Measurements from ENCODE around the gene OTX2. TPM values are rescaled to one million over a fixed set of nuclear protein-coding genes. Genes with fewer than 3 reads are reported as not detected.
A peak's percentile ranks its signal among the peaks of the same experiment; 100 is the strongest.

OTX2 gene
- total RNA-seq, result not detected

DNA sequence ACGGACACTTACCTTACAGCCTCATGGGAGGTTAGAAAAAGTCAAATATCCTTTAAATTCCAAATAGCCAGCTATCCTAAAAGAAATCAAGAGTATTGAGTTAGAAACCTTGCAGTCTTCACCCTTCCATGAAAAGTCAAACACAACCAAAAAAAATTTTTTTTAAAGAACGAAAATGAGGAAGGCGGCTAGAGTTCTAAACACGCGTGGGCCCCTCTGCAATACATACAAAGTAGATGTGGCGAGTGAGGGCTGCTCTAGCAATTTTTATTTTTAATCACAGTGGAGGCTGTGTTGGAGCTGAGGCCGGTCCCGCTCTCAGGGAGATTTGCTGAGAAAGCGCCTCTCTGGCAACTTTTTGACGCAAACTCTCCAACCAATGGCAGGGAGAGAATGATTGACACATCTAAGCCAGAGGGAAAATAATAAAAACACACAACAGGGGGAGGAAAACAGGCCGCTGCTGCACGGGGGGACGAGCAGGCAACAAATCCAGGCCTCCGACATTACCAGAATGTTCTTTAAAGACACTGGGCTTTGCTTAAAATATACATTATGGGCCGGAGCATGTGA lies at the start of gene OTX2:
OTX2 (minus strand) TSS at position 333 of the 573 bp plus-strand sequence. CDS start 5,023 bp downstream, outside the sequence.
- Mint-ChIP-seq H3K27me3 (ENCODE audit: low read depth) (peaks cover 71% of the 10 kb centered on the region), H3K36me3 (ENCODE audit: low read depth) (peaks cover 3% of the 10 kb centered on the region), H3K9me3 (peaks cover 1% of the 10 kb centered on the region), H3K4me1 (ENCODE audit: low read depth) (peaks cover 30% of the 10 kb centered on the region), H3K4me3 (peak within 1 kb of the TSS; percentile 16), H3K27ac (no peak within 1 kb of the TSS)
- DNase-seq, result no peak
- intact Hi-C loops (cut with micrococcal nuclease), result loop anchor here (2.0 kb wide), 1 partner anchor 13 kb away; no protein-coding TSS in a partner anchor
- CTCF ChIA-PET, result no interaction called here

DNA sequence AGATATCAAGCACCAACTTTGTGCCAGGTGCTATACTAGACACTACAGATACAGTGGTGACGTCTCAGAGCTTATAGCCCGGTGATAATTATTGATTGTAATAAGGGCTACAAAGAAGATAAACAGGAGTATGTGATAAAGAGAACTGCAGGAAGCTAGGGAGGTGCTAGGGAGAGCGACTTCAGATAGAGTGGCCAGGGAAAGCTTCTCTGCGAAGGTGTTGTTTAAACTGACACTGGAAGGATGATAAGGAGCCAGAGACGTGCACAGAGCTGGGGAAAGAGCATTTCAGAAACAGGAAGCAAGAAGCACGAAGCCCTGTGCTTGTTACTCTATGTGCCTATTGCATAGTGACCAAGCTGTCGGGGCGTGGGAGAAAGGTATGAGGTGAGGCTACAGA lies 48.1 kb upstream of the OTX2 start:
- peaks cover 31% of the 10 kb centered on the region for H3K27me3 Mint-ChIP-seq (ENCODE audit: low read depth)
- CTCF ChIA-PET, result interaction anchor here (0.6 kb wide), 1 partner anchor 80 kb away, joined by 3 read pairs; no protein-coding TSS in a partner anchor
- intact Hi-C loops (cut with micrococcal nuclease), result no loop called here
- H3K4me3 Mint-ChIP-seq, result no peak overlapping the region
- H3K36me3 Mint-ChIP-seq (ENCODE audit: low read depth), result no peaks in the 10 kb centered on the region
- DNase-seq, result no peak
- H3K27ac Mint-ChIP-seq, result no peak overlapping the region
- no peaks in the 10 kb centered on the region for H3K9me3 Mint-ChIP-seq
- H3K4me1 Mint-ChIP-seq (ENCODE audit: low read depth), result no peaks in the 10 kb centered on the region

DNA sequence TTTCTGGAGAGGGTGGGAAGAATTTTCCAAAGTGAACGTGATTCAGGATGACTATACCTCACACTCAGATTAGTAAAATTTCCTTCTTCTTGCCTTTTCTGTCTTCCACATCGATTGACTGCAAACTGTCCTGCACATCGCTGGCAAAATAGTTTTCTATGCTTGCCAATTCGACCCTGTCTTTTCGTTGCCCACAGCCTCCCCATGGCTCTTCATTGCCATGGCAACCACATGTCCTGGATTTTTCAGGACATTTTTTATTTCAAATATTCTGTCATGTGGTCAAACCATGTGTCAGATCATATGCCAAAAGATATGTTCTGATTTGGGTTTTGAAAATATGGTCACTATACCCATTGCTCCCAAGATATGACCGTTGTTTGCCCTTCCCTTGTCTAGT lies 46.9 kb upstream of the OTX2 start:
- no peak overlapping the region for H3K27ac Mint-ChIP-seq
- no peaks in the 10 kb centered on the region for H3K9me3 Mint-ChIP-seq
- intact Hi-C loops (cut with micrococcal nuclease), result no loop called here
- no peak for DNase-seq
- H3K36me3 Mint-ChIP-seq (ENCODE audit: low read depth), result no peaks in the 10 kb centered on the region
- peaks cover 31% of the 10 kb centered on the region for H3K27me3 Mint-ChIP-seq (ENCODE audit: low read depth)
- no peaks in the 10 kb centered on the region for H3K4me1 Mint-ChIP-seq (ENCODE audit: low read depth)
- H3K4me3 Mint-ChIP-seq, result no peak overlapping the region
- CTCF ChIA-PET, result interaction anchor here (0.6 kb wide), 1 partner anchor 1644 kb away, joined by 3 read pairs; no protein-coding TSS in a partner anchor

DNA sequence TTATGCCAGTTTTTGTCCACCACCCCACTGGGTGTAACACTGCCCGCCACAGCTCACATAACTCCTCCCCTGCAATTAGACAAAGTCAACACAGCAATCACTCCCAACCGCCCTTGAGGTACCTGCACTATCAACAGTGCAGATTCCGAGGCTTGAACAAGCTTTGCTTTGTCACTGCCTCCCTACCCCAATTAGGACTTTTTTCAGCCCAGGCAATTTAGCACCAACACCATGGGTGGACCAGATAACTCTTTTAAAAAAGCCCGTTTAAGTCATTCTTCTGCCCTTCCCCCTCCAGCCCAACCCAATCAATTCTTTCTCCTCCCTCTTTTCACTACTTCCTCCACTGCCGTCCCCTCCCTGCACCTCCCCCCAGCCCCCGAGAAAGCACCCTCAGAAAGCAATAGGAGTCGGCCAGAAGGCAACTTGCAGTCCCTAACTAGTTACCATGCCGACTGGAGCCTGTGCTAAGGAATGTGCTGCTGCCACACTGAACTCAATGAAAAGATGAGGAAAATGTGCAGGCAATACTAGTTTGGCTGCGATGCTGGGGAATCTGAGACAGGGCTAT lies 45.7 kb upstream of the OTX2 start:
- H3K27ac Mint-ChIP-seq, result no peak overlapping the region
- no peaks in the 10 kb centered on the region for H3K9me3 Mint-ChIP-seq
- DNase-seq, result no peak
- H3K4me3 Mint-ChIP-seq, result no peak overlapping the region
- CTCF ChIA-PET, result interaction anchor here (0.9 kb wide), 1 partner anchor 15 kb away, joined by 4 read pairs; no protein-coding TSS in a partner anchor
- no peaks in the 10 kb centered on the region for H3K4me1 Mint-ChIP-seq (ENCODE audit: low read depth)
- intact Hi-C loops (cut with micrococcal nuclease), result no loop called here
- H3K27me3 Mint-ChIP-seq (ENCODE audit: low read depth), result peaks cover 34% of the 10 kb centered on the region
- H3K36me3 Mint-ChIP-seq (ENCODE audit: low read depth), result no peaks in the 10 kb centered on the region

DNA sequence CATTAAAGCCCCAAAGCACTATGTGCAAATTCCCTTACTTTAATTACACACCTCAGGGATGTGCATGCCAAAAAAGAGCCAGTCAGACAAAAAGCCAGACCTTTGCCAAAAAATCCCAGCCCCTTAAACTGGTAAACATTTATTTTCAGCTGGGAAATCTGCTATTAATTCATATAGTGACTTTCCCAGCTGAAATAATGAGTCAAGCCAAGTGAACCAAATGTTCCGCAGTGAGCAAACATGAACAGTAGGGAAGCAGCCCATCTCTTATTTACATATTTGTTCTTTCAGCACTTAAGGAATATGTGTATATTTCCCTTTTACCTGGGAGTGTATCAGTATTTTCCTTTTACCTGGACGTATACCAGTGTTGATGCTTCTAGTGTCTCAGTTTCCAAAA lies 44.0 kb upstream of the OTX2 start:
- Mint-ChIP-seq H3K9me3 (no peaks in the 10 kb centered on the region), H3K27me3 (ENCODE audit: low read depth) (peaks cover 35% of the 10 kb centered on the region), H3K4me1 (ENCODE audit: low read depth) (no peaks in the 10 kb centered on the region), H3K36me3 (ENCODE audit: low read depth) (no peaks in the 10 kb centered on the region), H3K27ac (no peak overlapping the region), H3K4me3 (no peak overlapping the region)
- DNase-seq, result no peak
- intact Hi-C loops (cut with micrococcal nuclease), result no loop called here
- CTCF ChIA-PET, result no interaction called here

DNA sequence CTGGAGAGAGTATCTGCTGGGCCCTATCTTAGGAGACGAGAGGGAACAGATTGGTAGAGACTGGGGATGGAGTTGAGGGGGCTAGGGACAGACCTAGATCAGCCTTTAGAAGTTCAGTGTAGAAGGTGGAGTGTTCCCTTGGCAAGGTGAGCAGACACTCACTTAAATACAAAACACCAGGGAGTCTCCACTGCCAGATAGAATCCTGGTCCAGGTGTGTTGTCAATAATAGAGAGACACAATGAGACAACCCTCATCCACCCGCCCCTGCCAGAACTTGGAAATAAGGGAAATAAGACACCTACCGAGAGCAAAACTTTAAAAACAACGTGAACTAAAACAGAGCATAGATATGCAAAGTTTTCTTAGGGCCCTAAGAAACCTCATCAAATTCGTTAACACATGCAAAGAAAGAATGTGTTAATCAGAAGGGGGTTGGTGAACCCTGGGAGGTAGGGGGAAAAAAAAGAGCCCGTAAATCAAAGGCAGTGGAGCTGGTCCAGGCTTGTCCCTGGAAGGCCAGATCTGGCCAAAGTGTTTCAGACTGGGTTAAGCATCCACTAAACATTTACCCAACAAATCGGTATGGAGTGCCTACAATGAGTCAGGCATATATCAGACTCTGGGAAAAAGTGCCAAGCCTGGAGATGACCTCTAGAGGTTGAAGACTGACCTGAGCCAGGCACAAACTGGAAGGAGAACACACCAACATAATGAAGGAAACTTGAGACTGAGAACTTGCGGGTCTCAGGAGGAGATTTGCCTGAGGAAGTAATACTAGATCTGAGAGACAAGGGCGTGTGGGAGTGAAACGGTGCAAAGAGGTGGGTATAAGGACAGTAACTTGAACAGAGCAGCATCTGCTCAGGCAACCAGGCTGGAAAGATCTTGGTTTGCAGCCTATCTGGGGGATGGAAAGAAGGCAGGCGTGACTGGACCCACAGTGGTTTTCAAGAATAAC lies 37.0 kb upstream of the OTX2 start:
- no peaks in the 10 kb centered on the region for H3K9me3 Mint-ChIP-seq
- H3K27ac Mint-ChIP-seq, result no peak overlapping the region
- no peak for DNase-seq
- no peak overlapping the region for H3K4me3 Mint-ChIP-seq
- no peaks in the 10 kb centered on the region for H3K36me3 Mint-ChIP-seq (ENCODE audit: low read depth)
- intact Hi-C loops (cut with micrococcal nuclease), result no loop called here
- H3K27me3 Mint-ChIP-seq (ENCODE audit: low read depth), result peaks cover 48% of the 10 kb centered on the region
- CTCF ChIA-PET, result no interaction called here
- H3K4me1 Mint-ChIP-seq (ENCODE audit: low read depth), result no peaks in the 10 kb centered on the region

DNA sequence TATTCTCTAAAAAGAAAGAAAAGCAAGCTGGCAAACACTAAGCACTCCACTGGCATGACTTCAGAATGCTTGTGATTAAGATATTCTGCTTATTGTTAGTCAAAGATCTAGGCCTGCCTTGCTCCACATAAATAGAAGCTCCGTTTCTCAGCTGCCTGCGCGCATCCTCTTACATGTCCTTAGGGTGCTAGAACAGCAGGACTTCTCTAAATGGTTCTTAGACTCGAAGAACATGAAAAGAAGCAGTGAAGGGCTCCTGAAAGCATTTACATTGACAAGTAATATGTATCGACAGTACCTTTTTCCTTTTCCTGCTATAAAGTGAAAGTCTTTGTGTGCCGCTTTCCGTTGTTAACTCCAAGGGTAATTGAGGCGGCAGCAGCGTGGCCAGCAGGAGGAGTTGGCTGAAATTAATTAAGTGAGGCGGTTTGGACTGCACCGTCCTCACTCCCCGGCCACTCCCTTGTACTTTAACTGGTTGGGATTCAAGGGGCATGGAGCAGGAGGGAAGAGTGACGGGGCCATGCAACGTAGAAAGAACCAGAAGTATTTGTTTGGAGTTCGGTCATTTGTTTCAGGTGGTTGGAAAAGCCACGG lies 34.2 kb upstream of the OTX2 start:
- intact Hi-C loops (cut with micrococcal nuclease), result no loop called here
- Mint-ChIP-seq H3K9me3 (no peaks in the 10 kb centered on the region), H3K27ac (no peak overlapping the region), H3K36me3 (ENCODE audit: low read depth) (no peaks in the 10 kb centered on the region), H3K27me3 (ENCODE audit: low read depth) (peaks cover 45% of the 10 kb centered on the region), H3K4me3 (no peak overlapping the region), H3K4me1 (ENCODE audit: low read depth) (no peaks in the 10 kb centered on the region)
- CTCF ChIA-PET, result no interaction called here
- DNase-seq, result no peak

DNA sequence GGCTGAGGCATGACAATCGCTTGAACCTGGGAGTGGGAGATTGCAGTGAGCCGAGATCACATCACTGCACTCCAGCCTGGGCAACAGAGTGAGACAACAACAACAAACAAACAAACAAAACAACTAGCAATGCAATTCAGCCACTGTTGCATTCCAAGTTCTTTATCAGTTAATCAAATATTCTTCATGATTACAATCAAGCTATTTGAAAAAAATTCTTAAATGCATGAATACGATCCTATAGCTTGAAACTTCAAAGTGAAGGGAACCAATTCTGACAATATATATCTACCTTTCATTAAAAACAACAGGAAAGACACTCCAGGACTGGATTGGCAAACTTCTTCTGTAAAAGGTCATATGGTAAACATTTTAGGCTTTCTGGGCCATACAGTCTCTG lies 31.3 kb upstream of the OTX2 start:
- intact Hi-C loops (cut with micrococcal nuclease), result no loop called here
- H3K36me3 Mint-ChIP-seq (ENCODE audit: low read depth), result no peaks in the 10 kb centered on the region
- no peak overlapping the region for H3K4me3 Mint-ChIP-seq
- no peak overlapping the region for H3K27ac Mint-ChIP-seq
- DNase-seq, result no peak
- no peaks in the 10 kb centered on the region for H3K4me1 Mint-ChIP-seq (ENCODE audit: low read depth)
- CTCF ChIA-PET, result interaction anchor here (1.0 kb wide), 1 partner anchor 14 kb away, joined by 4 read pairs; no protein-coding TSS in a partner anchor
- H3K9me3 Mint-ChIP-seq, result no peaks in the 10 kb centered on the region
- H3K27me3 Mint-ChIP-seq (ENCODE audit: low read depth), result peaks cover 29% of the 10 kb centered on the region

DNA sequence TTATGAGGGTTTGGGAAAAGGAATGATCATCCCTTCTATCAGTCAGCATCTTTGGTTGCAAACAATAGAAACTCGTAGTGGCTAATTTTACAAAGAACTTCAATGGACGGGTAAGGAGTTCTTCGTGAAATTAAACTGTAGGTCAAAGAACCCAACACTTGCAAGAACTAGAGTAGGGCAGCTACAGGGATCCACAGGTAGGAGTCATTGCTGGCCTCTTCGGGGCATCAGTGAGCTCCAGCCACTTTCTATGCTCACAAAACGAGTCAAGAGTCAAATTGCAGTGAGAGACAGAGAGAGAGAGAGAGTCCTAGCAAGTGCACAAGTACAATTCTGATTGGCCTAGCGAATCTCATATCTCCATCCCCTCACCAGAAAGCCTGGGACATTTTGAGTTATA lies 29.9 kb upstream of the OTX2 start:
- Mint-ChIP-seq H3K4me1 (ENCODE audit: low read depth) (no peaks in the 10 kb centered on the region), H3K9me3 (no peaks in the 10 kb centered on the region), H3K27me3 (ENCODE audit: low read depth) (peaks cover 21% of the 10 kb centered on the region), H3K27ac (no peak overlapping the region), H3K36me3 (ENCODE audit: low read depth) (no peaks in the 10 kb centered on the region), H3K4me3 (no peak overlapping the region)
- DNase-seq, result no peak
- CTCF ChIA-PET, result no interaction called here
- intact Hi-C loops (cut with micrococcal nuclease), result no loop called here

DNA sequence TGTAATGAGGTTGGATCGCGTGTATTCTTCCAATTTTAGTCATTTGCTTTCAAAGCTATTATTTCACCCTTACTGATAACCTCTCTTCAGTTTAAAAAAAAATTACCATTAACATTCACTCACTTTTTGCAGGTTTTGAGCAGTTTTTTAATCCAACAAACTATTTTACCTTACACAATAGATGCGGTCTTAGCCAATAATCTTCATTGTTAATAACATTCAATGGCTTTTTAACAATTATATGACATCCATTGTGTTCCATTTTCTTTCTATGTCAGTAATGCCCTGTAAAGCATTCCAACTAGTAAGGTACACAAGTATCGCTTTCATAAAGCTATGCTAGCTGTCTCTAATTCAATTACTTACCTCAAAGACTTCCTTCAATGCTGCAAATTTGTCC lies 18.9 kb upstream of the OTX2 start:
- Mint-ChIP-seq H3K36me3 (ENCODE audit: low read depth) (no peaks in the 10 kb centered on the region), H3K4me3 (no peak overlapping the region), H3K27ac (no peak overlapping the region), H3K4me1 (ENCODE audit: low read depth) (no peaks in the 10 kb centered on the region), H3K27me3 (ENCODE audit: low read depth) (peaks cover 16% of the 10 kb centered on the region), H3K9me3 (no peaks in the 10 kb centered on the region)
- CTCF ChIA-PET, result no interaction called here
- intact Hi-C loops (cut with micrococcal nuclease), result no loop called here
- DNase-seq, result no peak

DNA sequence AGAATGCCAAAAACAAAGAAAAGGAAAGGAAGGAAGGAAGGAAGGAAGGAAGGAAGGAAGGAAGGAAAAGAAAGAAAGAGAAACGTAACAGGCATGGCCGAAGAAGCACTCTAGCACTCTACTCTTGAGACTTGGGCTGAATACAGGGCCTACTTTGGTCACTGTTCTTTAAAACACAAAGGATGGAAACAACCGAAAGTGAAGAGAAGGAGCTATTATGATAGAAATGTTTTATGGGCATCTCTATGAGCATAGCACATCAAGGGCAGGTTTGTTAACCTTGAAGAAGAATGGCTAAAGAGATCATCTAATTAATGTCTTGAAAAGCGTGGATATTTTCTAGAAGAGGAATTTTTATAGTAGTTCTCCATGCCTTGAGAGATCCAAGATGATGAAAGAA lies 15.9 kb upstream of the OTX2 start:
- Mint-ChIP-seq H3K27ac (no peak overlapping the region), H3K27me3 (ENCODE audit: low read depth) (peaks cover 21% of the 10 kb centered on the region), H3K9me3 (no peaks in the 10 kb centered on the region), H3K4me3 (no peak overlapping the region), H3K4me1 (ENCODE audit: low read depth) (no peaks in the 10 kb centered on the region), H3K36me3 (ENCODE audit: low read depth) (no peaks in the 10 kb centered on the region)
- intact Hi-C loops (cut with micrococcal nuclease), result no loop called here
- no peak for DNase-seq
- CTCF ChIA-PET, result no interaction called here

DNA sequence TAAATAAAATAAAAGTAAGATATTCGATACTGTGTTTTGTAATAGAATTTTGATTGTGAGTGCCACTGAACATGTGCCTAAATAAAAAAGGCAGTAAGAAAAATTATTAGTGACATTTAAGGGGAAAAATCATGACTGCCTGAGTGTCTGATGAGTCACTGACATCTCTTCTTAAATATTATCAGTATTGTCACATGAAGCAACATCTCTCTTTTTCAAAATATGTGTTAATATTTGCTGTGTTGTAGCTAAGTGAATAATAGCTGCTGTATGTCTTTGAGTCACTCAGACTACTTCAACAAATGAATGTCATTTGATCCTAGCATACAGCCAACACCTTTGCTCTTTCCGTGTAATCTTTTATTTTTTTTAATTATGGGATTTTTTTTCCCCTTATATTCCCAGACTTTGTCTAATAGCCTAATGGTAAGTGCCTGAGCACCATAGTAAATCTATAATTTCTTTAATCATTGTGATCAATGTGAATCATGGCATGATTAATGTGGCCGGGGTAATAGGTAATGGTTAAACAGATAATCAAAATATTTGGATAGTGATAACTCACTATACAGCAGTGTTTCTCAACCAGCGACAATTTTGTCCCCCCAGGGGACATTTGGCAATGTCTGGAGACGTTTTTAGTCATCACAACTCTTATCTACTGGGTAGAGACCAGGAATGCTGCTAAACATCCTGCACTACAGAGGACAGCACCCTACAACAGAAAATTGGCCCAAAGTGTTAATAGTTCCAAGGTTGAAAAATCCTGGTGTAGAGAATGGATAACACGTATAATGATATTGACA lies 11.7 kb upstream of the OTX2 start:
- H3K27ac Mint-ChIP-seq, result no peak overlapping the region
- H3K27me3 Mint-ChIP-seq (ENCODE audit: low read depth), result peaks cover 40% of the 10 kb centered on the region
- CTCF ChIA-PET, result no interaction called here
- H3K9me3 Mint-ChIP-seq, result no peaks in the 10 kb centered on the region
- no peak for DNase-seq
- no peaks in the 10 kb centered on the region for H3K4me1 Mint-ChIP-seq (ENCODE audit: low read depth)
- no peaks in the 10 kb centered on the region for H3K36me3 Mint-ChIP-seq (ENCODE audit: low read depth)
- intact Hi-C loops (cut with micrococcal nuclease), result no loop called here
- no peak overlapping the region for H3K4me3 Mint-ChIP-seq

Data from activated naive CD4-positive, alpha-beta T cell treated with anti-CD3 and anti-CD28 coated beads for 36 hours (primary cell).